Esophagus squamous epithelium (tissue), 4 donors: ENCODE results near the gene PTPN5.

Source experiments
- CTCF ChIP-seq, 6 experiments: fragments of 450-650 bp in 4 of 6; fragments of 200-600 bp in 2 of 6; sonication (generic) in 2 of 6; IDR thresholded peaks; one replicate each; pipeline ENCODE4 v1.5.1; 2016 to 2019; ENCODE audit warnings: antibody characterized with exemption in 6 of 6, mild to moderate bottlenecking in 4 of 6, moderate library complexity in 4 of 6
- POLR2A ChIP-seq, 4 donors: fragments of 450-650 bp; IDR thresholded peaks; one replicate each; pipeline ENCODE4 v1.6.1; 2017; ENCODE audit warnings: antibody characterized with exemption in 4 of 4, mild to moderate bottlenecking in 4 of 4, moderate library complexity in 3 of 4

- TF ChIP-seq POLR2A (IDR thresholded peaks at IDR 0.05) (no peak), CTCF (IDR thresholded peaks at IDR 0.05) (peak in 1 of 6 experiments; percentile 22)
Observed at GRCh38 chr11:18798799-18799469, 7.3 kb upstream of the PTPN5 start.
